RWPE1 (cell line): ENCODE results near the gene FBXL15.

ENCODE experiments used
- CTCF ChIA-PET: fragments of 350-600 bp; sonication (Branson Sonifier 250); formaldehyde crosslinking; extraction: SDS; loops from one replicate; lab custom pipeline; 2021; lab: Yijun Ruan, JAX
- POLR2A ChIA-PET: fragments of 400-600 bp; formaldehyde crosslinking; extraction: SDS; loops from one replicate; lab custom pipeline; 2020; ENCODE audit warnings: antibody characterized with exemption; ENCODE audit not compliant: low non-redundant PET; lab: Yijun Ruan, JAX
- DNase-seq: peaks from one replicate; pipeline ENCODE4 v3.0.0; 2012; ENCODE audit warnings: low spot score
- H3K27ac ChIP-seq: fragments of 450-650 bp; 2 replicates; pipeline ENCODE4 v1.5.1; 2017
- TF ChIP-seq, protein P1 (sequence below): fragments of 450-650 bp; conservative IDR thresholded peaks from 2 replicates; pipeline ENCODE4 v1.5.1; 2017; ENCODE audit warnings: low read depth, mild to moderate bottlenecking

Gene FBXL15

GRCh38 chr10:102418622-102419268 is 1.9 kb upstream of the FBXL15 start, which contains the start of gene PSD:
Gene PSD, minus strand, starts transcription at chr10:102418785. Its CDS starts 1,747 bp downstream, at chr10:102417038.
- ChIA-PET POLR2A (no interaction called here), CTCF (interaction anchor here (0.6 to 2.2 kb wide), 2 partner anchors 15 to 19 kb away, joined by 3 to 9 read pairs; no protein-coding TSS in a partner anchor)
- H3K27ac ChIP-seq: peak within 1 kb of the TSS; percentile 96
- no peak for DNase-seq
- TF ChIP-seq, protein P1, sequence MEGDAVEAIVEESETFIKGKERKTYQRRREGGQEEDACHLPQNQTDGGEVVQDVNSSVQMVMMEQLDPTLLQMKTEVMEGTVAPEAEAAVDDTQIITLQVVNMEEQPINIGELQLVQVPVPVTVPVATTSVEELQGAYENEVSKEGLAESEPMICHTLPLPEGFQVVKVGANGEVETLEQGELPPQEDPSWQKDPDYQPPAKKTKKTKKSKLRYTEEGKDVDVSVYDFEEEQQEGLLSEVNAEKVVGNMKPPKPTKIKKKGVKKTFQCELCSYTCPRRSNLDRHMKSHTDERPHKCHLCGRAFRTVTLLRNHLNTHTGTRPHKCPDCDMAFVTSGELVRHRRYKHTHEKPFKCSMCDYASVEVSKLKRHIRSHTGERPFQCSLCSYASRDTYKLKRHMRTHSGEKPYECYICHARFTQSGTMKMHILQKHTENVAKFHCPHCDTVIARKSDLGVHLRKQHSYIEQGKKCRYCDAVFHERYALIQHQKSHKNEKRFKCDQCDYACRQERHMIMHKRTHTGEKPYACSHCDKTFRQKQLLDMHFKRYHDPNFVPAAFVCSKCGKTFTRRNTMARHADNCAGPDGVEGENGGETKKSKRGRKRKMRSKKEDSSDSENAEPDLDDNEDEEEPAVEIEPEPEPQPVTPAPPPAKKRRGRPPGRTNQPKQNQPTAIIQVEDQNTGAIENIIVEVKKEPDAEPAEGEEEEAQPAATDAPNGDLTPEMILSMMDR: no peak

DNA sequence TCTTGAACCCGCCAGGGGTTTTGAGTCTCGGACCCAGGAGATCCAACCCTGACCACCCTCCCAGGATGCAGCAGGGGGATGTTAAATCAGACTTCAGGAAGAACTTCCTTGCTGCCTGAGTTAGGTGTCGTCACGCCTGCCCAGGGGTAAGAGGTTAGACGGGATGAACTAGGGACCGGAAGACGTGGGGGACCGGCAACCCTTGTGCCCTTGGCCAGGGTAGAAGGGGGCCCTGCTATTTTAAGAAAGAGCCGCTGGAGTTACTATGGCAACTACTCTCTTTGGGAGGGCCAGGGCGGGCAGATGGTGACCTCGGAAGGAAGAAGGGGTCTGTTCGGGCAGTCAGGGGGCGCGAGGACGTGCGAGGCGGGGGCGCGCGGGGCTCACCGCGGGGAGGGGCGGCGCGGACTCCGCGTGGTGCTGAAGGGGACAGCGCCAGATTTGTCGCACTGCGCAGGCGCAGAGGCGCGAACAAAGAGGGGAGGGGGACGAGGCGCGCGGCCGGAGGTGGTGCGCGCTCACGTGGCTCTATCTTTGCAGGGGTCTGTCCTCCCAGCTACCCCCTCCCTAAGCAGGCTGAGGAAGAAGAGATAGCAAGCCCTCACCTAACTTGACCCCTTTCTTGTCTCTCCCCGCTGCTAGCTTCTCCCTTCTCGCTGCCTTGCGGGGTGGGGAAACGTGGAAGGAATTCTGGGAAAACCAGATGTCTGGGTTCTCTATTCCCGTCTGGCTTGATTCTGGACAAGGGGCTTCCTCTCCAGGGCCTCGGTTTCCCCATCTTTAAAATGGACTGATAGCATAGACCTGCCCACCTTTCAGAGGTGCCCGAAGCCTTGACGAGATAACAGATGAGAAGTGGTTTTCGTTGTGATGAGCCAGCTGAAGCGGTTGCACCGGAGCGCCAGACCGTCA is 1.1 kb upstream of the FBXL15 start:
- peak; percentile 85 for DNase-seq
- TF ChIP-seq, protein P1: no peak
- POLR2A ChIA-PET: interaction anchor here (2.3 to 2.5 kb wide), 2 partner anchors 25 to 32 kb away, joined by 9 to 14 read pairs; partner anchors contain the start of genes C10orf95 and NFKB2
- CTCF ChIA-PET: interaction anchor here (0.6 to 5.7 kb wide), 6 partner anchors 15 to 409 kb away, joined by 3 to 108 read pairs (median 20); partner anchors contain the start of gene NFKB2
- peak overlapping the region; percentile 96 for H3K27ac ChIP-seq

DNA sequence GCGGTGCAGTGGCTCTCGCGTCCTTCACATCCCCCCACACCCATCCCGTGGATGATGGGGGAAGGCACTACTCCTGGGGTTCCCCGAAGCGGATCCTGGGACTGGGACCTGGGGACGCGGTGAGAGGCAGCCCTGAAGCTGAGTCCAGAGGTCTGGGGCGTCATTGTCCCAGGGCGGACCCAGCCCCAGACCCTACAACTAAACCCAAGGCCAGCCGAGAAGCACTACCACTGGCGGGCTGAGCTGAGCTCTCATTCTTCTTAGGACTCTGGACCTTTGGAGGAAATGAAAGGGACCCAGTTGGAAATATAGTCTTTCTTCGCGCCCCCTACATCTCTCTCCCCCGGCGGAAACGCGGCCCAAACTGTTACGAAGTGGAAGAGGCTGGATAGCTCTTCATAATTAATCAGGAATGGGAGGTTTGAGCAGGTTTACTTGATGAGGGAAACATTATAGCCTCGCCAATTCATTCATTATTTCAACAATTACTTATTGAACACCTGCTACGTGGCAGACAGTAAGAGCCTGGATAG is 389 bp upstream of the FBXL15 start:
- ChIA-PET CTCF (interaction anchor here (0.6 to 5.7 kb wide), 7 partner anchors 17 to 410 kb away, joined by 3 to 108 read pairs (median 4); partner anchors contain the start of gene NFKB2), POLR2A (interaction anchor here (0.5 to 2.5 kb wide), 4 partner anchors 25 to 190 kb away, joined by 3 to 14 read pairs (median 6); partner anchors contain the start of genes C10orf95 and NFKB2)
- DNase-seq: no peak
- TF ChIP-seq, protein P1: no peak
- peak overlapping the region; percentile 96 for H3K27ac ChIP-seq

DNA sequence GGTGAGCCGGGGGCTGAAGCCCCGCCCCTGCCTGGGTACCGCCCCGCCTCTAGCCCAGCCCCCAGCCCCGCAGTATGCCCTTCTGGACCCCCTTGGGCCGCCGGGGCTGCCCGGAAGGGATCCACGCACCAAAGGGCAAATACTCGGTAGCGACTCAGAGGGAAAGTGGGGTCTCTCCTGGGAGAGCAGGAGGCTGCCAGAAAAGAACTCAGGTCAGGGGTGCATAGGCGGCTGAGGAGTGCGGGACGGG is 796 bp downstream of the FBXL15 start:
- TF ChIP-seq, protein P1: no peak
- ChIA-PET POLR2A (interaction anchor here (0.6 to 2.5 kb wide), 3 partner anchors 11 to 30 kb away, joined by 4 to 14 read pairs (median 9); partner anchors contain the start of genes C10orf95, CUEDC2 and NFKB2), CTCF (interaction anchor here (0.6 to 5.7 kb wide), 8 partner anchors 11 to 637 kb away, joined by 3 to 108 read pairs (median 4); partner anchors contain the start of genes CUEDC2 and NFKB2)
- no peak for DNase-seq
- H3K27ac ChIP-seq: peak overlapping the region; percentile 96

- CTCF ChIA-PET: interaction anchor here (0.5 to 5.7 kb wide), 20 partner anchors 10 to 1861 kb away, joined by 3 to 108 read pairs (median 4); partner anchors contain the start of genes C10orf95, CUEDC2, ELOVL3 and NFKB2
- peak overlapping the region; percentile 96 for H3K27ac ChIP-seq
- TF ChIP-seq, protein P1: no peak
- POLR2A ChIA-PET: interaction anchor here (0.6 to 2.5 kb wide), 3 partner anchors 11 to 29 kb away, joined by 4 to 14 read pairs (median 9); partner anchors contain the start of genes C10orf95, CUEDC2 and NFKB2
- no peak for DNase-seq
Observed at GRCh38 chr10:102421757-102422512, 1.3 kb downstream of the FBXL15 start.
